AG04449 (cell line): ENCODE data around the gene MYRIP.
"Not testable (repeated sequence)": the region's sequence is repeated elsewhere in the genome, so short reads cannot be mapped to it uniquely, and the experiment has no call there.

Experiments
- CTCF ChIA-PET: fragments of 350-600 bp; formaldehyde crosslinking; extraction: SDS; loops from one replicate; lab custom pipeline; 2021; ENCODE audit warnings: antibody characterized with exemption; lab: Yijun Ruan, JAX
- POLR2A ChIA-PET: fragments of 400-600, 350-600 bp; formaldehyde crosslinking; extraction: SDS; loops from one replicate; lab custom pipeline; 2020; ENCODE audit warnings: antibody characterized with exemption, inconsistent platforms; lab: Yijun Ruan, JAX
- DNase-seq: peaks from one replicate; pipeline ENCODE4 v3.0.0-alpha.2; 2010; ENCODE audit warnings: low read depth, low spot score
- H3K4me3 ChIP-seq: 2 replicates; pipeline ENCODE4 v1.5.1; 2011; ENCODE audit warnings: low read depth, mild to moderate bottlenecking, control low read depth, low read length
- CTCF ChIP-seq: IDR thresholded peaks from one replicate; pipeline ENCODE4 v1.5.1; 2011; ENCODE audit warnings: mild to moderate bottlenecking, moderate library complexity, low read length, control low read depth, inconsistent platforms; ENCODE audit not compliant: insufficient read depth; ENCODE audit errors: missing control alignments

MYRIP gene

GRCh38 chr3:39811561-39811960, 2.2 kb downstream of the MYRIP start:
- ChIA-PET CTCF (interaction anchor here (1.8 to 2.7 kb wide), 3 partner anchors 363 to 506 kb away, joined by 4 to 22 read pairs (median 6); no protein-coding TSS in a partner anchor), POLR2A (no interaction called here)
- DNase-seq, result no peak
- no peak for TF ChIP-seq CTCF
- no peak overlapping the region for H3K4me3 ChIP-seq

GRCh38 chr3:39812537-39812936, 3.1 kb downstream of the MYRIP start:
- no peak for TF ChIP-seq CTCF
- no peak overlapping the region for H3K4me3 ChIP-seq
- DNase-seq, result no peak
- POLR2A ChIA-PET, result no interaction called here
- CTCF ChIA-PET, result interaction anchor here (0.7 to 2.7 kb wide), 6 partner anchors 297 to 505 kb away, joined by 3 to 22 read pairs (median 5); no protein-coding TSS in a partner anchor

- H3K4me3 ChIP-seq, result no peak overlapping the region
- CTCF ChIA-PET, result interaction anchor here (1.0 to 2.7 kb wide), 3 partner anchors 9 to 365 kb away, joined by 3 to 22 read pairs (median 3); no protein-coding TSS in a partner anchor
- POLR2A ChIA-PET, result no interaction called here
- peak; percentile 29 for DNase-seq
- TF ChIP-seq CTCF, result no peak
Measured at GRCh38 chr3:39814007-39814406, 4.6 kb downstream of the MYRIP start.

GRCh38 chr3:39819899-39820298, 10.5 kb downstream of the MYRIP start:
- TF ChIP-seq CTCF, result no peak
- CTCF ChIA-PET, result no interaction called here
- POLR2A ChIA-PET, result no interaction called here
- DNase-seq, result no peak
- H3K4me3 ChIP-seq, result no peak overlapping the region

GRCh38 chr3:39833764-39834163, 24.4 kb downstream of the MYRIP start:
- CTCF ChIA-PET, H3K4me3 ChIP-seq: not testable (repeated sequence)

GRCh38 chr3:39839484-39839883, 30.1 kb downstream of the MYRIP start:
- no peak for DNase-seq
- CTCF ChIA-PET, result no interaction called here
- H3K4me3 ChIP-seq, result no peak overlapping the region
- no peak for TF ChIP-seq CTCF
- POLR2A ChIA-PET, result no interaction called here

More at GRCh38 chr3:39833764-39834163, 24.4 kb downstream of the MYRIP start:
- DNase-seq, POLR2A ChIA-PET: not testable (repeated sequence)

- ChIA-PET POLR2A (no interaction called here), CTCF (no interaction called here)
- no peak for DNase-seq
- H3K4me3 ChIP-seq, result no peak overlapping the region
- TF ChIP-seq CTCF, result no peak
Measured at GRCh38 chr3:39843440-39843839, 34.0 kb downstream of the MYRIP start.
